Endothelial cell of umbilical vein (primary cell): ENCODE results near the gene MFSD2A. TPM values are rescaled to one million over a fixed set of nuclear protein-coding genes. Genes with fewer than 3 reads are reported as not detected.

ENCODE experiments used
- BruUV-seq: library from RNA; stranded (reverse); fragments of 400-500 nt; replicated peaks from 2 replicates; lab custom pipeline; 2021; lab: Mats Ljungman, UMichigan
- CTCF ChIA-PET: fragments of 300-600, 350-600 bp; sonication (Branson Sonifier 250); formaldehyde crosslinking; loops from one replicate; lab custom pipeline; 2021; ENCODE audit warnings: antibody characterized with exemption, inconsistent platforms; lab: Charles Lee
- POLR2A ChIA-PET: fragments of 300-600, 350-600 bp; sonication (Branson Sonifier 250); formaldehyde crosslinking; loops from one replicate; lab custom pipeline; 2021; ENCODE audit warnings: antibody characterized with exemption, inconsistent platforms; lab: Charles Lee
- DNase-seq: peaks from one replicate; pipeline ENCODE4 v3.0.0-alpha.2; 2011; ENCODE audit warnings: low read depth, low spot score
- FAIRE-seq: peaks from 2 replicates; lab custom pipeline; 2011; peaks lifted over from hg19 to GRCh38; lab: Jason Lieb, UNC
- H2AFZ ChIP-seq: 2 replicates; pipeline ENCODE4 v1.6.0; 2012; ENCODE audit warnings: low read depth, low read length, control low read depth, inconsistent platforms
- H3K27ac ChIP-seq: 2 replicates; pipeline ENCODE4 v1.5.1; 2011; ENCODE audit warnings: low read depth, mild to moderate bottlenecking, control low read depth, low read length, moderate library complexity; ENCODE audit not compliant: insufficient read depth
- H3K27me3 ChIP-seq, 2 experiments: 2 replicates each; pipeline versions ENCODE4 v1.6.0 to v1.6.1; 2011; ENCODE audit warnings: low read length in 2 of 2, mixed read lengths in 1 of 2; ENCODE audit not compliant: control insufficient read depth in 2 of 2, insufficient read depth in 2 of 2
- H3K36me3 ChIP-seq, 2 experiments: 2 replicates in 1 of 2; 3 replicates in 1 of 2; pipeline ENCODE4 v1.5.1; 2011; ENCODE audit warnings: low read length in 2 of 2, mild to moderate bottlenecking in 1 of 2, moderate library complexity in 1 of 2; ENCODE audit not compliant: control insufficient read depth in 2 of 2, insufficient read depth in 2 of 2; ENCODE audit errors: extremely low read depth in 1 of 2
- H3K4me1 ChIP-seq: 3 replicates; pipeline ENCODE4 v1.5.1; 2011; ENCODE audit warnings: mild to moderate bottlenecking, low read length; ENCODE audit not compliant: control insufficient read depth, insufficient read depth; ENCODE audit errors: extremely low read depth
- H3K4me2 ChIP-seq: 2 replicates; pipeline ENCODE4 v1.6.1; 2011; ENCODE audit warnings: low read length, control low read depth, mixed read lengths; ENCODE audit not compliant: insufficient read depth
- H3K4me3 ChIP-seq, 3 experiments: fragments of 200-600 bp in 1 of 3; sonication (generic), shearing (Covaris generic) in 1 of 3; replicated peaks in 1 of 3; 2 replicates each; pipeline ENCODE4 v1.5.1; 2011 to 2016; ENCODE audit warnings: control low read depth in 3 of 3, low read length in 3 of 3, mild to moderate bottlenecking in 2 of 3, inconsistent platforms in 1 of 3, low read depth in 1 of 3, moderate library complexity in 1 of 3; ENCODE audit not compliant: insufficient read depth in 1 of 3
- H3K79me2 ChIP-seq: 2 replicates; pipeline ENCODE4 v1.6.0; 2012; ENCODE audit warnings: low read length, inconsistent platforms; ENCODE audit not compliant: control insufficient read depth, insufficient read depth
- H3K9ac ChIP-seq: replicated peaks from 2 replicates; pipeline ENCODE3; 2011; ENCODE audit warnings: low read length, control low read depth; ENCODE audit not compliant: insufficient read depth; ENCODE audit errors: extremely low read depth
- H3K9me1 ChIP-seq: replicated peaks from 3 replicates; pipeline ENCODE4 v1.6.0; 2011; ENCODE audit warnings: mild to moderate bottlenecking, low read length; ENCODE audit not compliant: control insufficient read depth, insufficient read depth; ENCODE audit errors: extremely low read depth
- H3K9me3 ChIP-seq: replicated peaks from 2 replicates; pipeline ENCODE4 v1.5.1; 2012; ENCODE audit warnings: low read length, inconsistent platforms; ENCODE audit not compliant: control insufficient read depth, insufficient read depth
- H4K20me1 ChIP-seq: replicated peaks from 2 replicates; pipeline ENCODE3; 2011; ENCODE audit warnings: mild to moderate bottlenecking, low read length; ENCODE audit not compliant: control insufficient read depth, insufficient read depth; ENCODE audit errors: extremely low read depth
- CTCF ChIP-seq, 2 donors: IDR thresholded peaks; 1 replicate in 1 of 2; 2 replicates in 1 of 2; pipeline ENCODE4 v1.5.1; 2011; ENCODE audit warnings: low read length in 2 of 2, mild to moderate bottlenecking in 2 of 2, moderate library complexity in 2 of 2, control low read depth in 1 of 2, inconsistent platforms in 1 of 2, low read depth in 1 of 2; ENCODE audit not compliant: insufficient read depth in 1 of 2; ENCODE audit errors: extremely low read depth in 1 of 2
- EZH2 ChIP-seq: IDR thresholded peaks from 2 replicates; pipeline ENCODE4 v1.6.1; 2012; ENCODE audit warnings: borderline replicate concordance, low read depth, mild to moderate bottlenecking, moderate library complexity, low read length, inconsistent platforms; ENCODE audit not compliant: severe bottlenecking
- FOS ChIP-seq: IDR thresholded peaks from 2 replicates; pipeline ENCODE4 v1.6.1; 2011; ENCODE audit warnings: mild to moderate bottlenecking, low read length, moderate library complexity, borderline replicate concordance; ENCODE audit not compliant: insufficient read depth
- GATA2 ChIP-seq: IDR thresholded peaks from 2 replicates; pipeline ENCODE4 v1.7.0; 2011; ENCODE audit warnings: low read depth, mild to moderate bottlenecking, moderate library complexity, mixed read lengths, low read length; ENCODE audit not compliant: insufficient read length, insufficient read depth
- JUN ChIP-seq: IDR thresholded peaks from 2 replicates; pipeline ENCODE4 v1.6.1; 2011; ENCODE audit warnings: borderline replicate concordance, low read depth; ENCODE audit not compliant: insufficient read length, insufficient read depth
- MAX ChIP-seq: IDR thresholded peaks from 2 replicates; pipeline ENCODE4 v1.6.1; 2011; ENCODE audit not compliant: insufficient read depth, insufficient read length
- MYC ChIP-seq: IDR thresholded peaks from one replicate; pipeline ENCODE4 v1.6.1; 2011; ENCODE audit warnings: mild to moderate bottlenecking, low read depth, low read length
- POLR2A ChIP-seq: IDR thresholded peaks from 2 replicates; pipeline ENCODE4 v1.6.1; 2012; ENCODE audit warnings: low read depth, mild to moderate bottlenecking, control low read depth, low read length
- POLR2AphosphoS5 ChIP-seq: IDR thresholded peaks from 2 replicates; pipeline ENCODE4 v1.6.1; 2012; ENCODE audit warnings: low read depth, mild to moderate bottlenecking, control low read depth, low read length, moderate library complexity; ENCODE audit not compliant: insufficient read depth
- dilution Hi-C: fragments of 300-500 bp; cut with MboI; formaldehyde crosslinking; loops from one replicate; pipeline ENCODE4 v1.15.0; 2019; ENCODE audit warnings: low sequenced_read_pairs; ENCODE audit not compliant: extremely low pct_ligation_motif_present
- intact Hi-C: fragments of 100-400 bp; cut with micrococcal nuclease; formaldehyde crosslinking; loops from one replicate; pipeline ENCODE4 v1.10.0; 2022
- polyA plus RNA-seq, 4 experiments: library from polyadenylated mRNA; depleted of rRNA in 3 of 4; stranded (reverse) in 3 of 4; unstranded in 1 of 4; fragments of >200 nt; gene quantifications; 2 replicates each; pipeline versions ENCODE4 v1.2.1 to v1.2.3, GENCODE V29; 2011 to 2012; ENCODE audit warnings: missing spikeins in 1 of 4
- total RNA-seq: library from RNA; stranded (reverse); gene quantifications from 2 replicates; pipeline ENCODE4 v1.2.3, GENCODE V29; 2021

MFSD2A gene
- total and polyA plus RNA-seq, 2 donors (not counting 3 experiments of a cell fraction or from before 2014, with no cell fraction given), result 2.7 to 5.5 TPM

GRCh38 chr1:40014812-40015594 is 60.1 kb downstream of the MFSD2A start:
- peak; percentile 89 for FAIRE-seq
- Histone ChIP-seq H2AFZ (peak overlapping the region; percentile 65), H3K9me1 (no peaks in the 10 kb centered on the region)

GRCh38 chr1:40017951-40018575 is 63.1 kb downstream of the MFSD2A start:
- no peaks in the 10 kb centered on the region for H3K79me2 ChIP-seq
- no peak overlapping the region for H3K4me2 ChIP-seq
- no peaks in the 10 kb centered on the region for H3K36me3 ChIP-seq
- intact Hi-C loops, result no loop called here
- no peak for DNase-seq
- no peak overlapping the region for H2AFZ ChIP-seq
- no peak overlapping the region for H3K27ac ChIP-seq
- no peaks in the 10 kb centered on the region for H3K9me1 ChIP-seq
- H3K4me1 ChIP-seq, result peaks cover 22% of the 10 kb centered on the region
- CTCF ChIA-PET, result interaction anchor here (0.7 kb wide), 1 partner anchor 15 kb away, joined by 4 read pairs; no protein-coding TSS in a partner anchor
- dilution Hi-C loops, result no loop called here
- POLR2A ChIA-PET, result no interaction called here
- TF ChIP-seq POLR2AphosphoS5 (no peak), MYC (no peak), GATA2 (no peak), POLR2A (no peak), FOS (no peak), MAX (no peak), JUN (no peak), EZH2 (no peak), CTCF (IDR thresholded peaks at IDR 0.05; ENCODE audit: extremely low read depth in 1 of 2, insufficient read depth in 1 of 2, low read depth in 1 of 2, low read length in 2 of 2) (no peak)
- no TSS peak for BruUV-seq
- no peak for FAIRE-seq
- H3K9ac ChIP-seq, result no peak overlapping the region
- H4K20me1 ChIP-seq, result no peaks in the 10 kb centered on the region
- H3K27me3 ChIP-seq, result no peaks in the 10 kb centered on the region
- no peaks in the 10 kb centered on the region for H3K9me3 ChIP-seq
- H3K4me3 ChIP-seq, result no peak overlapping the region

More at GRCh38 chr1:40014812-40015594, 60.1 kb downstream of the MFSD2A start:
- Histone ChIP-seq H3K4me2 (peak overlapping the region; percentile 74), H3K27me3 (no peaks in the 10 kb centered on the region), H3K9ac (peak overlapping the region; percentile 38), H3K79me2 (no peaks in the 10 kb centered on the region), H3K9me3 (no peaks in the 10 kb centered on the region), H4K20me1 (no peaks in the 10 kb centered on the region), H3K4me1 (peaks cover 22% of the 10 kb centered on the region), H3K36me3 (no peaks in the 10 kb centered on the region), H3K4me3 (no peak overlapping the region), H3K27ac (peak overlapping the region; percentile 92)
- intact Hi-C loops (loop anchor here (1.0 kb wide), 1 partner anchor 25 kb away; the partner anchor contains the start of gene CAP1), dilution Hi-C loops (no loop called here)
- no TSS peak for BruUV-seq
- POLR2A ChIA-PET, result no interaction called here
- CTCF ChIA-PET, result interaction anchor here (0.8 to 2.7 kb wide), 10 partner anchors 8 to 199 kb away, joined by 3 to 28 read pairs (median 4); no protein-coding TSS in a partner anchor
- peak; percentile 81 for DNase-seq
- TF ChIP-seq MAX (no peak), JUN (peak; percentile 55), POLR2AphosphoS5 (peak; percentile 44), GATA2 (no peak), EZH2 (no peak), FOS (peak; percentile 92), MYC (no peak)
